ENCODE data around the gene PTPN4. TPM values are rescaled to one million over a fixed set of nuclear protein-coding genes. Genes with fewer than 3 reads are reported as not detected.

Gene PTPN4
- total and polyA plus RNA-seq, 8 donors, result 4.4 to 18.7 (median 13.2) TPM

DNA sequence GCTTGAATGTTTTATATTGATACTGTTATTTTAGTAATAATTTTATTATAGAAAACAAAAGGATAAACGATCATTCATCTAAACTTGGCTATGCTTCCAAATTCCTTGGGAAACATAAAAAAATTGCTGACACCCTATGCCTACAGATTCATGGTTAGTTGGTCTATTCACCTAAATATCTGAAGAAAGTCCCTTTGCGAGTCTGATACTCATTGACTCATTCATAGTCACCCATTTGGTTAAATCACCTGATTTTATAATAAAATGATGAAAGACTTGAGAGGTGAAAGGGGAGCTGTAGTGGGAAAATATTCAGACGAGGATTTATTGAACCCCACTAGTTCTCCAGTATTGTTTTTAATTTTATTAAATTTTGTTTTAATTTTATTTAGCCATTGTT is 112.0 kb downstream of the PTPN4 start:
- TF ChIP-seq, protein P1, sequence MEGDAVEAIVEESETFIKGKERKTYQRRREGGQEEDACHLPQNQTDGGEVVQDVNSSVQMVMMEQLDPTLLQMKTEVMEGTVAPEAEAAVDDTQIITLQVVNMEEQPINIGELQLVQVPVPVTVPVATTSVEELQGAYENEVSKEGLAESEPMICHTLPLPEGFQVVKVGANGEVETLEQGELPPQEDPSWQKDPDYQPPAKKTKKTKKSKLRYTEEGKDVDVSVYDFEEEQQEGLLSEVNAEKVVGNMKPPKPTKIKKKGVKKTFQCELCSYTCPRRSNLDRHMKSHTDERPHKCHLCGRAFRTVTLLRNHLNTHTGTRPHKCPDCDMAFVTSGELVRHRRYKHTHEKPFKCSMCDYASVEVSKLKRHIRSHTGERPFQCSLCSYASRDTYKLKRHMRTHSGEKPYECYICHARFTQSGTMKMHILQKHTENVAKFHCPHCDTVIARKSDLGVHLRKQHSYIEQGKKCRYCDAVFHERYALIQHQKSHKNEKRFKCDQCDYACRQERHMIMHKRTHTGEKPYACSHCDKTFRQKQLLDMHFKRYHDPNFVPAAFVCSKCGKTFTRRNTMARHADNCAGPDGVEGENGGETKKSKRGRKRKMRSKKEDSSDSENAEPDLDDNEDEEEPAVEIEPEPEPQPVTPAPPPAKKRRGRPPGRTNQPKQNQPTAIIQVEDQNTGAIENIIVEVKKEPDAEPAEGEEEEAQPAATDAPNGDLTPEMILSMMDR (IDR thresholded peaks at IDR 0.05), result no peak
- intact Hi-C loops (cut with DNase I), result no loop called here
- no peaks in the 10 kb centered on the region for H3K36me3 ChIP-seq
- H3K4me1 ChIP-seq, result no peaks in the 10 kb centered on the region
- ATAC-seq, result no peak
- 77 to 94% methylated on average over 3 of the region's 3 CpGs for whole genome bisulfite sequencing, 2 donors
- DNase-seq, result no peak
- no peaks in the 10 kb centered on the region for H3K27me3 ChIP-seq
- H3K27ac ChIP-seq, result no peak overlapping the region
- no peak overlapping the region for H3K4me3 ChIP-seq
- peak; percentile 47 for FAIRE-seq
- no peaks in the 10 kb centered on the region for H3K9me3 ChIP-seq

DNA sequence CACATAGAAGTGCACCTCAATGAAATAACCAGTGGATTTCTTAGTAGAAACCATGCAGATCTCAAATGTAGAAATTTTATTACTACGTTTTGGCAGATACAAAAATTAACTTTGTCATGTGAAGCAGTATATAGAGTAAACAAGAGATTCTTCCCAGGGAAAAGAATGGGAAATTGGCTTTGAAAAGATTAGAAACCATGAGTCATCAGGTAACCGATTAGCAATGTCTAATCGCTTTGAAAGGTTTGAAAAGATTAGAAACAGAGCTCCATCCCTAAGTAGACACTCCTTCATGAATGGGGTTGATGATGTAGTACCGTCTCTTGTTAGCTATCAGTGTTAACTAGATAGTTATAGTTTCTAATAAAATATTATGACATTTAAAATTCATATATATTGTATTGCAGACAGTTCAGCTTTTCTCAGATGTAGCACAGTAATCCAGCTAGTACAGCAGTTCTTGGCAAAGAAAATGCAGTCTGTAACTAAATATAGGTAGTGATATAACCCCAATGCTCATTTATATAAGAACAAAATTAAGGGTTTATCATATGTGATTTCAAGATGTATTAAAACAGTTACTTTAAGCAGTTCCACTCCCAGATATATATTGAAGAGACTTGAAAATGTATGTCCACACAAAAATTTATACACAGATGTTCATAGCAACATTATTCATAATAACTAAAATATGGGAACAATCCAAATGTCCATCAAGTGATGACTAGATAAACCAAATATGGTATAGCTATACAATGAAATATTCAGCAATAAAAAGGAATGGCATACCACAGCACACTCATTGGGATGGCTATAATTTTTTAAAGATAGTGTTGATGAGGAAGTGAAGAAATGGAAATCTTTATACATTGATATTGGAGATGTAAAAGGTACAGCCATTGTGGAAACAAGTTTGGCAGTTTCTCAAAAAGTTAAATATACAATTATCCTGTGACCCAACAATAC is 113.9 kb downstream of the PTPN4 start:
- no peak for ATAC-seq
- TF ChIP-seq, protein P1 (IDR thresholded peaks at IDR 0.05), result no peak
- FAIRE-seq, result no peak
- peaks cover 0 to 4% (median 0%) of the 10 kb centered on the region in 3 donors for H3K4me1 ChIP-seq
- no peak overlapping the region for H3K4me3 ChIP-seq
- intact Hi-C loops (cut with DNase I), result no loop called here
- H3K9me3 ChIP-seq, result no peaks in the 10 kb centered on the region
- H3K27me3 ChIP-seq, result no peaks in the 10 kb centered on the region
- H3K36me3 ChIP-seq, result no peaks in the 10 kb centered on the region
- no peak overlapping the region for H3K27ac ChIP-seq
- DNase-seq, result no peak
- WGBS, 2 donors, result 49 to 60% methylated on average over 4 of the region's 4 CpGs

DNA sequence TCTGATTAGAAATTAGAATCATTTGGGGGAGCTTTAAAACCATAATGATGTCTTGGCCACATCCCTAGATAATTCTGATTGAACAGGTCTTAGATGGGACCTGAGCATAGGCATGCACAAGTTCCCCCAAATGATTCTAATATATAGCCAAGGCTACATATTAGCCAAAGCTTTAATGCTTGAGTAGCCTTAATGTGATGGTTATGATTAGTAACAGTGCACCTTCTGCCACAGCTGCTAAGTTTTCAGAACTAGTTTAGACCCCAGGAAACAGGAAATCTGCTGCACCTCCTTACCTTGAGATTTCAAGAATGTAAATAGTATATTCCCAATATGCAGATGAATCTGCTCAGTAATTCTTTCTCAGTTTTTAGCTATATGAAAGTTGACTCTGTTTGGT is 119.8 kb downstream of the PTPN4 start:
- Histone ChIP-seq H3K27me3 (no peaks in the 10 kb centered on the region), H3K4me1 (peaks cover 0 to 13% (median 4%) of the 10 kb centered on the region in 3 donors), H3K27ac (no peak overlapping the region), H3K9me3 (no peaks in the 10 kb centered on the region), H3K36me3 (no peaks in the 10 kb centered on the region), H3K4me3 (no peak overlapping the region)
- TF ChIP-seq, protein P1 (IDR thresholded peaks at IDR 0.05), result no peak
- DNase-seq (no peak), ATAC-seq (no peak), FAIRE-seq (no peak)
- intact Hi-C loops (cut with DNase I), result no loop called here

DNA sequence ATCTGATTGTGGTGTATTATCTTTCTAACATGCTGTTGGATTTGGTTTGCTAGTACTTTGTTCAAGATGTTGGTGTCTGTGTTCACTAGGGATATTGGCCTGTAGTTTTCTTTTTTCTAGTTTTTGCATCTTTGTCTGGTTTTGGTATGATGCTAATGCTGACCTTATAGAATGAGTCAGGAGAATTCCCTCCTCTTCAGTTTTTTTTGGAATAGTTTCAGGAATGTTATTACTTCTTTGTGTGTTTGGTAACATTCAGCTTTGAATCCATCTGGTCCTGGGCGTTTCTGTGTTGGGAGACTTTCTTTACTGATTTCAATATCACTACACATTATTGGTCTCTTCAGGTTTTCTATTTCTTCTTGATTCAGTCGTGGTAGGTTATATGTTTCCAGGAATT is 129.0 kb downstream of the PTPN4 start:
- WGBS, 2 donors, result 92 to 98% methylated on average over 2 of the region's 2 CpGs
- FAIRE-seq, result no peak
- TF ChIP-seq, protein P1 (IDR thresholded peaks at IDR 0.05), result no peak

More for the DNA sequence above, 129.0 kb downstream of the PTPN4 start:
- Histone ChIP-seq H3K4me3 (no peak overlapping the region), H3K9me3 (no peaks in the 10 kb centered on the region), H3K27me3 (no peaks in the 10 kb centered on the region), H3K36me3 (peaks cover 0 to 5% (median 3%) of the 10 kb centered on the region in 3 donors), H3K4me1 (no peaks in the 10 kb centered on the region), H3K27ac (no peak overlapping the region)
- DNase-seq, result no peak
- intact Hi-C loops (cut with DNase I), result no loop called here
- ATAC-seq, result no peak

Measured in pancreas (tissue), 10 donors.